GM21390 (cell line): ENCODE results near the gene MRPL41.
A peak's percentile ranks its signal among the peaks of the same experiment; 100 is the strongest.
"Not testable (repeated sequence)": the region's sequence is repeated elsewhere in the genome, so short reads cannot be mapped to it uniquely, and the experiment has no call there.

Experiments
- ATAC-seq: cut with Tn5 transposase; IDR thresholded peaks from one replicate; pipeline ENCODE4 v1.9.1; 2021; ENCODE audit not compliant: unreplicated experiment

The MRPL41 gene

DNA sequence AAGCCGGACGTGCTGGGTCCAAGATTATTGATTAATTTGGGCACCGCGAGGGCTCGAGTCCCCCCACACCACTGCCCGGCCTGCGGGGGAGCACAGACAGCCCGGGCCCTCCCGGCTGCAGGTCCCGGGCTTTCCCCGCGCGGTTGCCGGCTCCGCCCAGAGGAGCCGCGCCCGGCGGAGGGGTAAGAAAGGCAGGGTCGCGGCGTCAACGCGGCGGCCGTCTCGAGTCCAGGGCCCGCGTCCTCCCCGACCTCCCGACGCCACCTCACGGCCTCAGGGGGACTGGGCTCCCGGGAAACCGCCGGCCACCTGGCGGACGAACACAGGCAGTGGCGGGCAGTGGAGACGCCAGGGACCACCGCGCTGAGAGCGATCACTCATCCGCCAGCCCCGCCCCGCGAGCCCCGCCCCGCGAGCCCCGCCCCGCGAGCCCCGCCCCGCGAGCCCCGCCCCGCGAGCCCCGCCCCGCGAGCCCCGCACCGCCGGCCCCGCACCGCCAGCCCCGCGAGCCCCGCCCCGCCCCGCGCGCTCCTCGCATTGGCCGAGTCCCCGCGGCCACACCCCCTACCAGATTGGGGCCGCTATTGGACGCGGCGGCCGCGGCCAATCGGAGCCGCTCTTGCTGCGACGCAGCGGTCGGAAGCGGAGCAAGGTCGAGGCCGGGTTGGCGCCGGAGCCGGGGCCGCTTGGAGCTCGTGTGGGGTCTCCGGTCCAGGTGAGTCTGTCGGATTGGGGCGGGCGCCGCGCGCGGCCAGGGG is at the start of gene MRPL41:
Gene MRPL41 (plus strand): TSS at position 616 of the 758 bp plus-strand sequence. CDS start 203 bp downstream, outside the sequence.
- ATAC-seq: peak; percentile 84

DNA sequence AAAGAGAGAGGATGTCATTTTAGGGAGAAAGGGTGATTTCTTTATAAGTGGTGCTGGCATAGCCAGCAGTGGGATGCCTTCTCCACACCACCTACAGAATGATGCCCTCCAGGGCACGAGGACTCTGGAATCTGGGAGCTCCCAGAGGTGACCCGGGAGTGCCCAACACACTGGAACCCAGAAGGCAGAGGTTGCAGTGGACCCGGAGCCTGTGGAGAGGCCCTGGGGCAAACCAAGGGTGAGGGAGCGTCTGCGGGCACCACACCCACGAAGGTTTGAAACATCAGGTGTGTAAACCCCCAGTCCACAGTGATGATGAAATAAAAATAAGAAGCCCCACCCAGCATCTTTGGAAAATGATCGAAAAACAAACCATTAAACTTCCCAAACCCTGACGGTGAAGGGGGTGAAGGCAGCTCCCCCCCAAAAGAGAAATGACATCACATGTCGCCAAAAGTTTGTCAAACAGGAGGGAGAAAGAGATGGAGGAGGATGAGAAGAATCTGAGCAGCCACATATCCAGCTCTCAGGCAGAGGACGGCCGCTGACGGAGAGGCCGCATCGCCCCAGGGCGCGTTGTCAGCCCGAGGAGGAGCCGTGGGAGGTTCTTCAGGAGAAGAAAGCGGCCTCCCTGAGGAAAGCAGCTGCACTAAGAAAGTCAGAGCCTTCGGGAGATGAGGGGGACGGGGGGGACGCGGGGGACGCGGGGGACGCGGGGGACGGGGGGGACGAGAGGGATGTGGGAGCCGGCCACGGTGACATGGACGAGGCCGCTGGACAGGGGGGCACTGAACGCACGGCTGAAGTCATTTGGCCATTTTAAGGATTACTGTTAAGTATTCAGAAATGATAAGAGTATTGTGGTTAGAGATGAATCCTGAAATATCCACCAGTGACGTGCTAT is 49.4 kb upstream of the MRPL41 start:
- no peak for ATAC-seq

- no peak for ATAC-seq
Measured at GRCh38 chr9:137504432-137504777, 47.3 kb upstream of the MRPL41 start.

DNA sequence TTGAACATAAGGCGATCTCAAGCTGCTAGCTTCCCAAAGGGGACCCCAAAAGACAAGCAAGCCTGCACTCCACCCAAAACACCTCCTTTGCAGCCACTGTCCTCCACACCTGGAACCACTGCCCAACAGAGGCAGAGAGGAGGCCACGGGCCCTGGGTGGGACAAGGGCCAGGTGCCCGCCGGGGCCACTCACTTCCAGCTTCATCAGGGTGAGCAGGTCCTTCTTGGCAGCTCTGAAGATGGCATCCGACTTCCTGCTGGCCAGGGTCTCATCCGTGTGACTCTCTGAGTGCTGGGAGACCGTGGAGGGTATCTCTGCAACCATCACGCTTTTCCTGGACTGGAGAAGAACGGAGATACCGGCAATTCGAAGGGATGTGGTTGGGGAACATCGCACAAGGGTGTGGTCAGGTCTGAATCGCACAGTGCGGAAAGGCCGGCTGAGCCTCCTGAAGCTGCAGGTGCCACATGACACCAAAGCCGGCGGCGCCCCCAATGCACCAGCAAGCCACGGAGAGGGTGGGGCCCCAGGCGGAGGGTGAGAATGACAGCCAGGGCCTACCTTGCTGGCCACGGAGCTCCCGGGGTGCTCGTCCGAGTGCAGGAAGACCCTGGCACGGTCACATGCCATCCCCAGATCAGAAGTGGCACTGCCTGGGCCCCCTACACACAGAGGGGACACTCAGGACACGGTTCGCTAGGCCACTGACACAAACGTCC is 46.1 kb upstream of the MRPL41 start:
- no peak for ATAC-seq

GRCh38 chr9:137506274-137506673 is 45.4 kb upstream of the MRPL41 start:
- ATAC-seq: no peak

DNA sequence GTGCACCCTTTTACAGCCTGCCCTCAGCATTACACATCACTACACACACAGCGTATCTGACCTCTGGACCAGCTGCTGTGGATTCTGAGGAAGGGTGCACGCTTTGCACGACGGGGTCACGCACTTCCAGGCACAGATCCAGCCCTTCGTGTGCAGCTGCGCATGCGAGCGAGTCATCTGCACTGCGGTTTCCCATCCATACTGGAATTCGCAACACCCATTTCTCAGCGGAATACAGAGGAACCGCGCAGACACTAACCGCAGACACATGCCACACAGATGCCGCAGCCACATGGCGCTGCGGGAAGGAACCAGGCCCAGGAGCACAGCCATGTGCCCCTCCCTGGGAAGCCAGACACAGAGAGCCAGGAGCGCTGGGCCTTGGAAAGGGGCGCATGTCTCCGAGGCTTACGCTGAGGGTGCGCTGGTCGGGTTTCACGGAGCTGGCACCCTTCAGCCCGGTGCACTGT is 44.9 kb upstream of the MRPL41 start:
- ATAC-seq: no peak

DNA sequence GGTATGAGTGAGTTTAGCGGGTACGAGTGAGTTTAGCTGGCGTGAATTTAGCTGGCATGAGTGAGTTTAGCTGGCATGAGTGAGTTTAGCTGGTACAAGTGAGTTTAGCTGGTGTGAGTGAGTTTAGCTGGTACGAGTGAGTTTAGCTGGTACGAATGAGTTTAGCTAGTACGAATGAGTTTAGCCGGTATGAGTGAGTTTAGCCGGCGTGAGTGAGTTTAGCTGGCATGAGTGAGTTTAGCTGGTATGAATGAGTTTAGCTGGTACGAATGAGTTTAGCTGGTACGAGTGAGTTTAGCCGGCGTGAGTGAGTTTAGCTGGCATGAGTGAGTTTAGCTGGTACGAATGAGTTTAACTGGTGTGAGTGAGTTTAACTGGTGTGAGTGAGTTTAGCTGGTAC is 42.5 kb upstream of the MRPL41 start:
- no peak for ATAC-seq

DNA sequence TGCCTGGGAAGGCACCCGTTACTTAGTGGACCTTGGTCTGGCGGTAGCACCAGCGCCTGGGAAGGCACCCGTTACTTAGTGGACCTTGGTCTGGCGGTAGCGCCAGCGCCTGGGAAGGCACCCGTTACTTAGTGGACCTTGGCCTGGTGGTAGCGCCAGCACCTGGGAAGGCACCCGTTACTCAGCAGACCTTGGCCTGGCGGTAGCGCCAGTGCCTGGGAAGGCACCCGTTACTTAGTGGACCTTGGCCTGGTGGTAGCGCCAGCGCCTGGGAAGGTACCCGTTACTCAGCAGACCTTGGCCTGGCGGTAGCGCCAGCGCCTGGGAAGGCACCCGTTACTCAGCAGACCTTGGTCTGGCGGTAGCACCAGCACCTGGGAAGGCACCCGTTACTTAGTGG is 40.6 kb upstream of the MRPL41 start:
- not testable (repeated sequence) for ATAC-seq

- no peak for ATAC-seq
Measured at GRCh38 chr9:137511758-137512463, 39.8 kb upstream of the MRPL41 start.

GRCh38 chr9:137513136-137513535 is 38.5 kb upstream of the MRPL41 start:
- not testable (repeated sequence) for ATAC-seq

DNA sequence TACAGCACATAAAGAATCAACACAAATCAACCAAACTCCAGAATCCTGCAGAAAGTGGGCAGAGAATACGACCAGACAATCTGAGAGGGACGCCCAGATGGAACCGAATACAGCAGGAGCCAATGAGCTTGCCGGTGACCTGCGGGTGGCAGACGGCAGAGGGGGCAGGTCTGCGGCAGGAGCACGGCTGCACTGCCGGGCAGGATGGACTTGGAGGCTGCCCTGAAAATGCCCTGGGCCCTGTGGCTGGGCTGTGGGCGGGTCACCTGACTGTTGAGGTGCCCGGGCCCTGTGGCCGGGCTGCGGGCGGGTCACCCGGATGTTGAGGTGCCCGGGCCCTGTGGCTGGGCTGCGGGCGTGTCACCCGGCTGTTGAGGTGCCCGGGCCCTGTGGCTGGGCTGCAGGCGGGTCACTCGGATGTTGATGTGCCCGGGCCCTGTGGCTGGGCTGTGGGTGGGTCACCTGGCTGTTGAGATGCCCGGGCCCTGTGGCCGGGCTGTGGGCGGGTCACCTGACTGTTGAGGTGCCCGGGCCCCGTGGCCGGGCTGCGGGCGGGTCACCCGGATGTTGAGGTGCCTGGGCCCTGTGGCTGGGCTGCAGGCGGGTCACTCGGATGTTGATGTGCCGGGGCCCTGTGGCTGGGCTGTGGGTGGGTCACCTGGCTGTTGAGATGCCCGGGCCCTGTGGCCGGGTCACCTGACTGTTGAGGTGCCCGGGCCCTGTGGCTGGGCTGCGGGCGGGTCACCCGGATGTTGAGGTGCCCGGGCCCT is 37.7 kb upstream of the MRPL41 start:
- ATAC-seq: not testable (repeated sequence)

GRCh38 chr9:137514691-137515337 is 36.9 kb upstream of the MRPL41 start:
- no peak for ATAC-seq

DNA sequence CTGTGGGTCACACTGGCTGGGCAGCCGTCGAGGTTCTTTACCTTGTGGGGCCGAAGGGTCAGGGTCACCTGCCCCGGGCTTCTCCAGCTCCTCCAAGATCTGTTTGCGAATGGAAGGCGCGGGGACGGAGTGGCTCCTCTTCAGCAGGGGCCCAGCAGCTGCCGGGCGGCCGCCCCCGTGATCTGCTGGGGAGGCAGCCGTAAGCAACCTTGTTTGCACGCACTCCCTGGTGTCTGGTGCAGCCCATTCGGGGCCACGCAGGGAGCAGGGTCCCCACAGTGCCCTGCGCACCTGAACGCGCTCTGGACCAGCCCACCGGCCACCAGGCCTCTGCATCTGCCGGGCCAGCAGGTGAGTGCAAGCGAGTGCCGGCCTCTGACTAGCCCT is 36.3 kb upstream of the MRPL41 start:
- ATAC-seq: no peak

DNA sequence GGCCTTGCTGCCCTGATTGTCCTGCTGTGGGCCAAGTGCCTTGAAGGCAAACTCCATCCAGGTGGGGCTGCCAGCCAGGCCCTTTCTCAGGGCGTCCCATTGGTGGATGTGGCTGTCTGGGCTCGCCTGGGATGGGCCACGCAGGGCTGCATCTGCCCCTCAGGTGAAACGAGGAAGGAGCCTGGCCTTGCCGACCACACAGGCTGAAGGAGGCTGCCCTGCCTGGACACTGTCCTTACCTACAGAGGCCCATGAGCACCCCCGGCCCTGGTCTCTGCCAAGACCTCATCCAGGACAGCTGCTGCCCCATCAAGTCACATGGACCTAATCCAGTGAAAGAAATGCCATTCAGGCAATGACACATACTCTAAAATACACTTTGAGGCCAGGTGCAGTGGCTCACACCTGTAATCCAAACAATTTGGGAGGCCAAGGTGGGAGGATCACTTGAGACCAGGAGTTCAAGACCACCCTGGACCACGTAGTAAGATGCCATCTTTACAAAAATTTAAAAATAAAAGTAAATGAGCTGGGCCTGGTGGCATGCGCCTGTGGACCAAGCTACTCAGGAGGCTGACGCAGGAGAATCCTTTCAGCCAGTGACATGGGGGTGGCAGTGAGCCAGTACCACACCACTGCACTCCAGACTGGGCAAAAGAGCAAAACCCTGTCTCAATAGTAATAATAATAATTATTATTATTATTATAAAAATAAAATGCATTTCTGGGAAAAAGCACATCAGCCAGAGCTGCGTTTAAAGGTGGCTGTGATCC is 35.3 kb upstream of the MRPL41 start:
- ATAC-seq: no peak

DNA sequence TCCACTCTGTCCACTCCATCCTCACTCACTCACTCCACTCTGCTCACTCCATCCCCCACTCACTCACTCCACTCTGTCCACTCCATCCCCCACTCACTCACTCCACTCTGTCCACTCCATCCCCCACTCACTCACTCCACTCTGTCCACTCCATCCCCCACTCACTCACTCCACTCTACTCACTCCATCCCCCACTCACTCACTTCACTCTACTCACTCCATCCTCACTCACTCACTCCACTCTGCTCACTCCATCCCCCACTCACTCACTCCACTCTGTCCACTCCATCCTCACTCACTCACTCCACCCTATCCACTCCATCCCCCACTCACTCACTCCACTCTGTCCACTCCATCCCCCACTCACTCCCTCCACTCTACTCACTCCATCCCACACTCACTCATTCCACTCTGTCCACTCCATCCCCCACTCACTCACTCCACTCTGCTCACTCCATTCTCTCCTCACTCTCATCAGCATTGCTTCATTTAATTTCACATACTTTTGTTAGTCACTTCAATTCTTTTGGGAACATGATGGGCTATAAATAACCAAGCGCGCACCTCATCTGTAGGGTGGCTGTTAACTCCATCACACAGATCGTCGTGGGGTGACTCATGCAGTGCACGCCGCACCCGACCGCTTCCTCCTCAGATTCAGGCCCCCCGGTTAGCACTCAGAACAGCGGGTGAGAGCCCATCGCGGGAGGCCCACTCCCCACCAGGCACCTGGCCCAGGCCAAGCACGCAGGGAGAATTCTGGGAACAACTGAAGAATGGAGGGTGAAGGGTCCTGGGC is 32.8 kb upstream of the MRPL41 start:
- not testable (repeated sequence) for ATAC-seq

GRCh38 chr9:137519553-137519952 is 32.1 kb upstream of the MRPL41 start:
- no peak for ATAC-seq

GRCh38 chr9:137520614-137521404 is 30.9 kb upstream of the MRPL41 start:
- no peak for ATAC-seq
